ENCODE data around the gene DYNC1I1.

The DYNC1I1 gene

DNA sequence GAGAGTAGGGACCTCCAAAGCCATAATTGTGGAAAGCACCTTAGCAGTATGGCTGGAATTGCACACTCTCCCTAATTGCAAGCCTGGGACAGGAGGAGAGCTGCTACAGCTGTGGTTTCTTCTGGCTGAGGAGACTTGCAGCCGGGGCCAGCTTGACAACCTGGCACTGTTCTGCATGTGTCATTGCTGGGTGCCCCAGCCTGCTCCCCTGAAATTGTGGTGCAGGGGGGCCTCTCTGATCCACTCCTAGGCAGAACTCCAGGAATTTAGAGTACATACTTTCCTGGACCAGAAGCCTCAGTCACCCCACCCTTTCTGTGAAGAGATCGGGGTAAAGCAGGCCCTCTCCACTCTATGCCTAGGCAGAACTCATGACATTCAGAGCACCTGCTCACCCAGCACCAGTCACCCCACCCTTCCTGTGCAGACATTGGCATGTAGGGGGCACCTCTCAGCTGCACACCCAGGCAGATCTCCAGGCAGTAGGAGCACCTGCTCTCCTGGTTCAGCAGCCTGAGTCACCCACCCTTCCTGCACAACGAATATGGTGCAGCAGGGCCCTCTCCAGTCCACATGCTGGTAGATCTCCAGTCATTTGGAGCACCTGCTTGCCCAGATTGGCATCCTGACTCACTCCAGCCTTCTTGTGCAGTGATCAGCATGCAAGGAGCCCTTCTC lies 34.4 kb upstream of the DYNC1I1 start:
- no peaks in the 10 kb centered on the region for H3K36me3 ChIP-seq (replicated peaks)
- TF ChIP-seq, protein P1, sequence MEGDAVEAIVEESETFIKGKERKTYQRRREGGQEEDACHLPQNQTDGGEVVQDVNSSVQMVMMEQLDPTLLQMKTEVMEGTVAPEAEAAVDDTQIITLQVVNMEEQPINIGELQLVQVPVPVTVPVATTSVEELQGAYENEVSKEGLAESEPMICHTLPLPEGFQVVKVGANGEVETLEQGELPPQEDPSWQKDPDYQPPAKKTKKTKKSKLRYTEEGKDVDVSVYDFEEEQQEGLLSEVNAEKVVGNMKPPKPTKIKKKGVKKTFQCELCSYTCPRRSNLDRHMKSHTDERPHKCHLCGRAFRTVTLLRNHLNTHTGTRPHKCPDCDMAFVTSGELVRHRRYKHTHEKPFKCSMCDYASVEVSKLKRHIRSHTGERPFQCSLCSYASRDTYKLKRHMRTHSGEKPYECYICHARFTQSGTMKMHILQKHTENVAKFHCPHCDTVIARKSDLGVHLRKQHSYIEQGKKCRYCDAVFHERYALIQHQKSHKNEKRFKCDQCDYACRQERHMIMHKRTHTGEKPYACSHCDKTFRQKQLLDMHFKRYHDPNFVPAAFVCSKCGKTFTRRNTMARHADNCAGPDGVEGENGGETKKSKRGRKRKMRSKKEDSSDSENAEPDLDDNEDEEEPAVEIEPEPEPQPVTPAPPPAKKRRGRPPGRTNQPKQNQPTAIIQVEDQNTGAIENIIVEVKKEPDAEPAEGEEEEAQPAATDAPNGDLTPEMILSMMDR (IDR thresholded peaks at IDR 0.05; ENCODE audit: low read depth, low read length, missing control alignments): no peak
- no peak overlapping the region for H3K27ac ChIP-seq
- no peak for DNase-seq
- H3K27me3 ChIP-seq (replicated peaks): no peaks in the 10 kb centered on the region
- H3K4me3 ChIP-seq (ENCODE audit: low read depth, low read length): no peak overlapping the region
- in situ Hi-C loops (cut with HindIII; ENCODE audit: low pct_ligation_motif_present, low sequenced_read_pairs): no loop called here

GRCh38 chr7:95749044-95749443 lies 23.3 kb upstream of the DYNC1I1 start:
- Histone ChIP-seq H3K36me3 (replicated peaks) (no peaks in the 10 kb centered on the region), H3K27me3 (replicated peaks) (no peaks in the 10 kb centered on the region), H3K4me3 (ENCODE audit: low read depth, low read length) (no peak overlapping the region), H3K27ac (no peak overlapping the region)
- TF ChIP-seq, protein P1 (IDR thresholded peaks at IDR 0.05; ENCODE audit: low read depth, low read length, missing control alignments): no peak
- in situ Hi-C loops (cut with HindIII; ENCODE audit: low pct_ligation_motif_present, low sequenced_read_pairs): no loop called here
- DNase-seq: no peak

DNA sequence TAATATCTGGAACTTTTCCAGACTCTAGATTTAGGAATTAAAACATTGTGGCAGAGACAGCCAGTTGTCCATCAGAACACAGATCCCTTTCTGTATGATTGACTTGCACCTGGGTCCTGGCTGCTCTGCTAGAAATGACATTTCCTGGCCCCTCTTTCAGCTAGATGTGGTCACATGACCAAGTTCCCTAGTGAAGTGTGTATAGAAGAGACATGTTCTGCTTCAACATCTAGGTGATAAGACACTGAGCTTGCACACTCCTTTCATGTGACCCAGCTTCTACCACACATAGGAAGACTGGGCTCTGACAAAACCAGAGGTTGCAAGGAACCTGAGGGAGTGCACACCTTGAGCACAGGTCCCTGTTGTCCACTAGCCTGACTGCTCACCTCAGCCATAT lies 22.8 kb upstream of the DYNC1I1 start:
- no peak for DNase-seq
- no peak overlapping the region for H3K4me3 ChIP-seq (ENCODE audit: low read depth, low read length)
- no peaks in the 10 kb centered on the region for H3K36me3 ChIP-seq (replicated peaks)
- H3K27ac ChIP-seq: no peak overlapping the region
- TF ChIP-seq, protein P1 (IDR thresholded peaks at IDR 0.05; ENCODE audit: low read depth, low read length, missing control alignments): no peak
- in situ Hi-C loops (cut with HindIII; ENCODE audit: low pct_ligation_motif_present, low sequenced_read_pairs): no loop called here
- no peaks in the 10 kb centered on the region for H3K27me3 ChIP-seq (replicated peaks)

GRCh38 chr7:95753440-95753839 lies 18.9 kb upstream of the DYNC1I1 start:
- TF ChIP-seq, protein P1 (IDR thresholded peaks at IDR 0.05; ENCODE audit: low read depth, low read length, missing control alignments): no peak
- in situ Hi-C loops (cut with HindIII; ENCODE audit: low pct_ligation_motif_present, low sequenced_read_pairs): no loop called here
- DNase-seq: no peak
- Histone ChIP-seq H3K27me3 (replicated peaks) (no peaks in the 10 kb centered on the region), H3K4me3 (ENCODE audit: low read depth, low read length) (no peak overlapping the region), H3K27ac (no peak overlapping the region), H3K36me3 (replicated peaks) (no peaks in the 10 kb centered on the region)

DNA sequence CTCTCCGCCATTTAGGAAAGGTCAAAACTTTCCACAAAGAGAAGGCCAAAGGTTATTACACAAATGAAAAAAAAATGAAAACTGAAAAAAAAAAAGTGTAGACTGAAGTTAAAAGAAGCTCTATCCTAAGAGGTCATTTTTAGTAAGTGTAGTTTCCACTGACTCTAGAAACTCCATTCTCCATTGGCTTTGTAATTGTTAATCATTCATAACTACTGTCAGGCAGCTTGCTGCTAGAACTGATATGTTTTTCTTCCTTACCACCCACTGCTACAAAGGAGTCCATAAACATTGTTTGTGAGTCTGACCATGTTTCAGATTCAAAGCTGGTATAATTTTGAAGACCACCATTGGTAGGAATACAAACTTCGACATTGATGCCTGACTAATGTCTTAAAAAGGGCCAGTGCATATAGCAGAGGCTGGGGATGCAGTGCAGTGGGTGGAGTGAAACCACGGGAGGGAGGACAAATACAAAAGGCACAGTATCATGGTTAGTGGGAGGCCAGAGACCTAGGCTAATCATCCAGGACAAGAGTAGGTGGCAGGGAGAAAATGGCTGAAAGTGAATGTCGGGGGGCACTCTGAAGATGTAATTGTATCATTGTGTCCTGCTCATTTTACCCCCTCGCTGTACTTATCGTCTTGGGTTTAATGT lies 16.9 kb upstream of the DYNC1I1 start:
- TF ChIP-seq, protein P1 (IDR thresholded peaks at IDR 0.05; ENCODE audit: low read depth, low read length, missing control alignments): no peak
- no peak for DNase-seq
- no peak overlapping the region for H3K27ac ChIP-seq

More for the DNA sequence above, 16.9 kb upstream of the DYNC1I1 start:
- Histone ChIP-seq H3K36me3 (replicated peaks) (no peaks in the 10 kb centered on the region), H3K27me3 (replicated peaks) (no peaks in the 10 kb centered on the region), H3K4me3 (ENCODE audit: low read depth, low read length) (no peak overlapping the region)
- in situ Hi-C loops (cut with HindIII; ENCODE audit: low pct_ligation_motif_present, low sequenced_read_pairs): no loop called here
